ENCODE measurements around the gene DAGLB. TPM values are rescaled to one million over a fixed set of nuclear protein-coding genes. Genes with fewer than 3 reads are reported as not detected.
A peak's percentile ranks its signal among the peaks of the same experiment; 100 is the strongest.

DAGLB gene
- total and polyA plus RNA-seq, 10 of the 15 experiments (the other 5 are each of a cell fraction or from before 2014, with no cell fraction given): 1.2 to 13.3 (median 10.1) TPM

DNA sequence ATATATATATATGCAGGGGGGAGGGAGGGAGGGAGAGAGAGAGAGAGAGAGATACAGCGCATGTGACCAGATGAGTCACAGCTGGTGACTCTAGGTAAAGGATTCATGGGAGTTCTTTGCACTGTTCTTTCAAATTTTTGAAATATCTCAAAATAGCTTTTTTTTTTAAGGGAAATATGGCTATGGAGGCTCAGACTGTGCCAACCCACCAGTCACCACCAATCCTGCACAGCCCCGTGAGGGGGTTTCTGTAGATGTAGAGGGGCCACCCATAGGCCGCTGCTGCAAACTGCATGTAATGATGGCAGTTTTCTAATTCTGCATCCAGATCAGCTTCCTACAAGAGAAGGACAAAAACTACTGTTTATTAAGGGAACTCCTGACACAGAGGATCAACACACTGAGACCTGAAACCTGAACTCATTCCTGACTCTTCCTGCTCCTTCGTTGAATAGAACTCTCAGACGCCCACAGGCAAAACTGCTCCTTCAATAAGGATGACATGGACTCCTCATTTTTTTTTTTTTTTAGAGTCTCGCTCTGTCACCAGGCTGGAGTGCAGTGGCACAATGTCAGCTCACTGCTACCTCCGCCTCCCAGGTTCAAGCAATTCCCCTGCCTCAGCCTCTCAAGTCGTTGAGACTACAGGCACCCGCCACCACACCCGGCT, 17.3 kb downstream of the DAGLB start:
- intact Hi-C loops (cut with micrococcal nuclease; ENCODE audit: unreplicated experiment) (no loop called here), in situ Hi-C loops (cut with MboI) (no loop called here)
- Histone ChIP-seq H3K79me2 (ENCODE audit: control insufficient read depth, insufficient read depth, low read length) (no peaks in the 10 kb centered on the region), H3K4me1 (ENCODE audit: control insufficient read depth, insufficient read depth, low read length) (no peaks in the 10 kb centered on the region), H4K20me1 (ENCODE audit: control insufficient read depth, insufficient read depth) (no peaks in the 10 kb centered on the region), H3K9ac (ENCODE audit: control insufficient read depth, insufficient read depth, low read length) (no peak overlapping the region), H2AFZ (ENCODE audit: control insufficient read depth, low read depth, low read length) (no peak overlapping the region), H3K36me3 (ENCODE audit: control insufficient read depth in 2 of 2, insufficient read depth in 2 of 2, low read length in 1 of 2) (peaks cover 2 to 3% of the 10 kb centered on the region in 2 experiments; a peak in 3 of 4 replicates), H3K4me2 (ENCODE audit: control insufficient read depth, insufficient read depth) (no peak overlapping the region), H3K9me3 (replicated peaks; ENCODE audit: control insufficient read depth, insufficient read depth, low read length) (no peaks in the 10 kb centered on the region), H3K4me3 (no peak overlapping the region), H3K27me3 (replicated peaks in 1 of 2; ENCODE audit: control insufficient read depth in 2 of 2, insufficient read depth in 2 of 2, low read length in 1 of 2) (no peaks in the 10 kb centered on the region), H3K27ac (ENCODE audit: control insufficient read depth, insufficient read depth) (no peak overlapping the region)
- ATAC-seq: peak; percentile 46; the same call in 2 of the 3 replicates
- no TSS peak for BruUV-seq (replicated peaks)
- ChIA-PET POLR2A (no interaction called here), RAD21 (ENCODE audit: unreplicated experiment) (no interaction called here), SMC1A (ENCODE audit: uncharacterized antibody, unreplicated experiment) (interaction anchor here (0.6 to 0.8 kb wide), 2 partner anchors 38 to 220 kb away, joined by 3 read pairs; no protein-coding TSS in a partner anchor), CTCF (no interaction called here)
- TF ChIP-seq, protein P1, sequence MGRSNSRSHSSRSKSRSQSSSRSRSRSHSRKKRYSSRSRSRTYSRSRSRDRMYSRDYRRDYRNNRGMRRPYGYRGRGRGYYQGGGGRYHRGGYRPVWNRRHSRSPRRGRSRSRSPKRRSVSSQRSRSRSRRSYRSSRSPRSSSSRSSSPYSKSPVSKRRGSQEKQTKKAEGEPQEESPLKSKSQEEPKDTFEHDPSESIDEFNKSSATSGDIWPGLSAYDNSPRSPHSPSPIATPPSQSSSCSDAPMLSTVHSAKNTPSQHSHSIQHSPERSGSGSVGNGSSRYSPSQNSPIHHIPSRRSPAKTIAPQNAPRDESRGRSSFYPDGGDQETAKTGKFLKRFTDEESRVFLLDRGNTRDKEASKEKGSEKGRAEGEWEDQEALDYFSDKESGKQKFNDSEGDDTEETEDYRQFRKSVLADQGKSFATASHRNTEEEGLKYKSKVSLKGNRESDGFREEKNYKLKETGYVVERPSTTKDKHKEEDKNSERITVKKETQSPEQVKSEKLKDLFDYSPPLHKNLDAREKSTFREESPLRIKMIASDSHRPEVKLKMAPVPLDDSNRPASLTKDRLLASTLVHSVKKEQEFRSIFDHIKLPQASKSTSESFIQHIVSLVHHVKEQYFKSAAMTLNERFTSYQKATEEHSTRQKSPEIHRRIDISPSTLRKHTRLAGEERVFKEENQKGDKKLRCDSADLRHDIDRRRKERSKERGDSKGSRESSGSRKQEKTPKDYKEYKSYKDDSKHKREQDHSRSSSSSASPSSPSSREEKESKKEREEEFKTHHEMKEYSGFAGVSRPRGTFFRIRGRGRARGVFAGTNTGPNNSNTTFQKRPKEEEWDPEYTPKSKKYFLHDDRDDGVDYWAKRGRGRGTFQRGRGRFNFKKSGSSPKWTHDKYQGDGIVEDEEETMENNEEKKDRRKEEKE (IDR thresholded peaks at IDR 0.05): no peak
- TF ChIP-seq FOXK2 (IDR thresholded peaks at IDR 0.05) (no peak), WRNIP1 (IDR thresholded peaks at IDR 0.05; ENCODE audit: borderline replicate concordance, low read depth, low read length) (no peak), EED (IDR thresholded peaks at IDR 0.05; ENCODE audit: low read depth) (no peak), SRF (IDR thresholded peaks at IDR 0.05; ENCODE audit: low read depth in 2 of 2, low read length in 2 of 2) (no peak), CBX5 (IDR thresholded peaks at IDR 0.05; ENCODE audit: low read depth) (no peak), PAX5 (IDR thresholded peaks at IDR 0.05; ENCODE audit: borderline replicate concordance, low read depth, low read length) (no peak), YY1 (IDR thresholded peaks at IDR 0.05; ENCODE audit: low read depth, low read length) (no peak), YBX1 (IDR thresholded peaks at IDR 0.05) (no peak), NR2C1 (IDR thresholded peaks at IDR 0.05) (no peak), GABPA (IDR thresholded peaks at IDR 0.05; ENCODE audit: low read depth) (no peak), TCF3 (IDR thresholded peaks at IDR 0.05; ENCODE audit: borderline replicate concordance, insufficient read depth, low read depth, low read length) (no peak), RAD51 (IDR thresholded peaks at IDR 0.05) (no peak), KAT2A (conservative IDR thresholded peaks at IDR 0.05; ENCODE audit: control insufficient read depth, low read depth, low read length) (no peak), STAT1 (conservative IDR thresholded peaks at IDR 0.05) (no peak)
- TF ChIP-seq, protein P2, sequence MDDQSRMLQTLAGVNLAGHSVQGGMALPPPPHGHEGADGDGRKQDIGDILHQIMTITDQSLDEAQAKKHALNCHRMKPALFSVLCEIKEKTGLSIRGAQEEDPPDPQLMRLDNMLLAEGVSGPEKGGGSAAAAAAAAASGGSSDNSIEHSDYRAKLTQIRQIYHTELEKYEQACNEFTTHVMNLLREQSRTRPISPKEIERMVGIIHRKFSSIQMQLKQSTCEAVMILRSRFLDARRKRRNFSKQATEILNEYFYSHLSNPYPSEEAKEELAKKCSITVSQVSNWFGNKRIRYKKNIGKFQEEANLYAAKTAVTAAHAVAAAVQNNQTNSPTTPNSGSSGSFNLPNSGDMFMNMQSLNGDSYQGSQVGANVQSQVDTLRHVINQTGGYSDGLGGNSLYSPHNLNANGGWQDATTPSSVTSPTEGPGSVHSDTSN (IDR thresholded peaks at IDR 0.05; ENCODE audit: insufficient replicate concordance, low read depth, low read length): no peak
- TF ChIP-seq, protein P3, sequence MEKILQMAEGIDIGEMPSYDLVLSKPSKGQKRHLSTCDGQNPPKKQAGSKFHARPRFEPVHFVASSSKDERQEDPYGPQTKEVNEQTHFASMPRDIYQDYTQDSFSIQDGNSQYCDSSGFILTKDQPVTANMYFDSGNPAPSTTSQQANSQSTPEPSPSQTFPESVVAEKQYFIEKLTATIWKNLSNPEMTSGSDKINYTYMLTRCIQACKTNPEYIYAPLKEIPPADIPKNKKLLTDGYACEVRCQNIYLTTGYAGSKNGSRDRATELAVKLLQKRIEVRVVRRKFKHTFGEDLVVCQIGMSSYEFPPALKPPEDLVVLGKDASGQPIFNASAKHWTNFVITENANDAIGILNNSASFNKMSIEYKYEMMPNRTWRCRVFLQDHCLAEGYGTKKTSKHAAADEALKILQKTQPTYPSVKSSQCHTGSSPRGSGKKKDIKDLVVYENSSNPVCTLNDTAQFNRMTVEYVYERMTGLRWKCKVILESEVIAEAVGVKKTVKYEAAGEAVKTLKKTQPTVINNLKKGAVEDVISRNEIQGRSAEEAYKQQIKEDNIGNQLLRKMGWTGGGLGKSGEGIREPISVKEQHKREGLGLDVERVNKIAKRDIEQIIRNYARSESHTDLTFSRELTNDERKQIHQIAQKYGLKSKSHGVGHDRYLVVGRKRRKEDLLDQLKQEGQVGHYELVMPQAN (conservative IDR thresholded peaks at IDR 0.05): no peak
- TF ChIP-seq, protein P4, sequence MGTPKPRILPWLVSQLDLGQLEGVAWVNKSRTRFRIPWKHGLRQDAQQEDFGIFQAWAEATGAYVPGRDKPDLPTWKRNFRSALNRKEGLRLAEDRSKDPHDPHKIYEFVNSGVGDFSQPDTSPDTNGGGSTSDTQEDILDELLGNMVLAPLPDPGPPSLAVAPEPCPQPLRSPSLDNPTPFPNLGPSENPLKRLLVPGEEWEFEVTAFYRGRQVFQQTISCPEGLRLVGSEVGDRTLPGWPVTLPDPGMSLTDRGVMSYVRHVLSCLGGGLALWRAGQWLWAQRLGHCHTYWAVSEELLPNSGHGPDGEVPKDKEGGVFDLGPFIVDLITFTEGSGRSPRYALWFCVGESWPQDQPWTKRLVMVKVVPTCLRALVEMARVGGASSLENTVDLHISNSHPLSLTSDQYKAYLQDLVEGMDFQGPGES (IDR thresholded peaks at IDR 0.05): no peak
- WGBS (ENCODE audit: insufficient coverage, insufficient replicate concordance, low lambda C conversion rate, missing lambda C conversion rate): 90% methylated on average over 10 of the region's 10 CpGs
- FAIRE-seq: no peak
- no peak for DNase-seq (ENCODE audit: low read depth, low spot score)
